IPS-NIHi7 (cell line): ENCODE data around the gene DCBLD1.
"Not testable (repeated sequence)": the region's sequence is repeated elsewhere in the genome, so short reads cannot be mapped to it uniquely, and the experiment has no call there.

Experiments used
- DNase-seq: peaks from one replicate; pipeline ENCODE4 v3.0.0; 2012; ENCODE audit warnings: mixed read lengths; ENCODE audit errors: extremely low spot score

The DCBLD1 gene

DNA sequence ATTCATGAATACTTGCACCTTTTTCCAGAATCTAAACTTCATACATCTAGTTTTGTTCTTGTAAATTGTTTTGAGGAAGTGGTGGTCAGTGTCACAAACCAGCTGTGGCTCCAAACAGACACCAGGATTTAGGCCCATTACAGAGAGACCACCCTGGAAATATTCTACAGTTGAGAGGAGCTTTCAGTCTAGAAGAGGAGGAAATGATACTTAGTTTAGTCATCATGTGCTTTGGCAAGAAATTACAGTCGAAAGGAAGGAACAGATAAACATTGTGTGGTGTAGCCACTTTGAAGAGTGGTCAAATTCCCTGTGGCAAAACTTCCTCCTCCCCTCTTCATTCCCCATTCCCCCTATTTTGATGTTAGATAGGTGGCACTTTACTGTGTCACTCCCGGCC, 15.7 kb downstream of the DCBLD1 start:
- DNase-seq = no peak

GRCh38 chr6:117501722-117502121, 19.2 kb downstream of the DCBLD1 start:
- no peak for DNase-seq

- no peak for DNase-seq
These were observed 20.1 kb downstream of the DCBLD1 start for GRCh38 chr6:117502580-117502979.

GRCh38 chr6:117503211-117503610, 20.7 kb downstream of the DCBLD1 start:
- DNase-seq = no peak

DNA sequence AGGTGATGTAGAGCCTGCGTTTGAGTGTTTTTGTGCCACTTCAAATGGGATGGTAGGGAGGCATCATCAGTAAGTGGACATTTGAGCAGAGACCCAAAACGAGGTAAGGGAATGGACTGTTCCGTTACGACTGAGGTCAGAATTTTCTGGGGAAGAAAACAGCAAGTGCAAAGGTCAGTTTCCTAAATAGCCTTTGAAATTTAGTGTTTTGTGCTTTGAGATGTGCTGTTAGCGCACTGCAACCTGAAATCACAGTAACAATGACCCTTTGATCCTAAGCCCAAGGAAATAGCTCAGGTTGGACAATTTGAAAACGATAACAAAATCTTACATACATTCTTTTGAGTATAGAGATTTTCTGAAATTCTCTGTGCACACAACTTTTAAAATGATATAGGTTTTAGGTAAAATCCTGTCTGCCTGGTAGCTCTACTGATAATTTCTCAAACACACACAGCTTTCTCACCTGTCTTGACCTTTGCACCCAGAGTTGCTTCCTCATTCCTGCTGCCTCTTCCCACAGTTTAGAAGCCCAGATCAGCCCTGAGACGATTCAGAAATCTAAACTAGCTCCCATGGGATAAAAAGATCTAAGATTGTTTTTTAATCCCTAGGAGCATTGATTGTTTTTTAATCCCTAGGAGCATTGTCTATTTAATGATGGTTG, 22.1 kb downstream of the DCBLD1 start:
- DNase-seq = no peak

GRCh38 chr6:117505311-117505710, 22.8 kb downstream of the DCBLD1 start:
- DNase-seq = no peak

- DNase-seq = no peak
These were observed 23.8 kb downstream of the DCBLD1 start for GRCh38 chr6:117506180-117506835.

- no peak for DNase-seq
These were observed 24.4 kb downstream of the DCBLD1 start for GRCh38 chr6:117506907-117507306.

- no peak for DNase-seq
These were observed 26.0 kb downstream of the DCBLD1 start for GRCh38 chr6:117508450-117508971.

- no peak for DNase-seq
These were observed 26.5 kb downstream of the DCBLD1 start for GRCh38 chr6:117509021-117509420.

- no peak for DNase-seq
These were observed 29.8 kb downstream of the DCBLD1 start for GRCh38 chr6:117512056-117512828.

DNA sequence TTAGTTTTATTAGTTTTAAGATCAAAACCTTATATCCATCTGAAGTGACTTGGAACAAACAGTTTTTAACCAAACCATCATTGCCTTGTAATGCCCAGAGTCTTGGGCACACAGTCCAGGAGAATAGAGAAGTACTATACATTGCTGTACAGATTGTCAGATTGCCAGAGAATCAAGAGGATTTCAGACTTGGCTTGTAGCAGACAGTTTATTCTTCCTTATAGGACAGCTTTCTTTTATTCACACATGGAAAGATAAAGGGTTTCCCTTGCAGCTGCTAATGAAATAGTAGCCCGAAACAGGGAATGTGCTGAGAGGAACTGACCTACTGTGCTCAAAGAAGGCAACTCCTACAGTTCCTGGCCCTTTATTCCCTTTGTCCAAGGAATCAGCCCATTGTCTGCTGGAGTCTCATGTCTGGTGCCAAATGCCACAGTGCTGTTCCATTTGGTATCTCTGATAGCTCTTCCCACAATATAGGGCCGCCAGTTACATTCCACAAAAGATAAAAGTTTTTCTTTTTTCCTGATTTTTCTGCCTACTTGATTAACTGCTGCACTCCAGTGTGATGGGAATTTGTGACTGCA, 30.6 kb downstream of the DCBLD1 start:
- no peak for DNase-seq

DNA sequence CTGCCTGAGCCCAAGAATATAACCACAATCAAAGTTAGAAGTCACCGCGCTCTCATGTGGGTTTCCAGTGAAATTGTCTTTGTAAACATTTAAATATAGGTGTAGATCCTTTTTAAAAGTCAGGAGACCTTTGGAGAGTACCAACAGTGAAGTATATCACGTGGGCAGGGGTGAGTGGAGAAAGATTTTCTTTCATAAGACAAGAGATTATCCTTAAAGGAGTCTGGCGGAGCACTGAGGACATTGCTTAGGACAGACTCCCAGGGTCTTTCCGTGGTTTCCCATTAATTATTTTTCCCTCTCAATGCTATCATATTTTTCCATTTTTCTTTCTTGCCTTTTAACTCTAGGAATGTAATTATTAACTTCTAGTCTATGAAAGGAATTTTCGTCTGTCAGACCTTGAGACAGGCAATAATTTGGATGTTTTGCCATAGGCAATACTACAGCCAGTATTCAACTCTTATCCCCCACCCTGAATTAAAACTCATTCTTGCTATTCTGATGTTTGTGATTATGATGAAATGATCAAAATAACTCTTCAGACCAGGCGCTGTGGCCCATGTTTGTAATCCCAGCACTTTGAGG, 31.4 kb downstream of the DCBLD1 start:
- DNase-seq = no peak

DNA sequence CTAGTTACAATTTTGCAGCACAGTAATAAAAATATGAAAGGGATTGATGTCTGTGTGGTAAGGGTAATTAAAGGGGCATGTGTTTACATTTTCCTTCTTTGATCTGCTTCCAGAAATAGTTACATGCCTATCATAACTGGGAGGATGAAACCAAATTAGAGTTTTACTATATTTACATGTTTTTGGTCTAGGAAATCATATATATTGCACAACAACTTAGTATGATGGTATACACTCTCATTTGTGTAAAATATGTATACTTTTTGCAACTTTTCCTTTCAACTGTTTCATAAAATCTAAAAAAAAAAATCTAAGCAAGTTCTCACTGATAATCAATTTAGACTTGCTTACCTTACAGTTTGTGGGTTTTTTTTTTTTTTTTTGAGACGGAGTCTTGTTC, 32.2 kb downstream of the DCBLD1 start:
- no peak for DNase-seq

DNA sequence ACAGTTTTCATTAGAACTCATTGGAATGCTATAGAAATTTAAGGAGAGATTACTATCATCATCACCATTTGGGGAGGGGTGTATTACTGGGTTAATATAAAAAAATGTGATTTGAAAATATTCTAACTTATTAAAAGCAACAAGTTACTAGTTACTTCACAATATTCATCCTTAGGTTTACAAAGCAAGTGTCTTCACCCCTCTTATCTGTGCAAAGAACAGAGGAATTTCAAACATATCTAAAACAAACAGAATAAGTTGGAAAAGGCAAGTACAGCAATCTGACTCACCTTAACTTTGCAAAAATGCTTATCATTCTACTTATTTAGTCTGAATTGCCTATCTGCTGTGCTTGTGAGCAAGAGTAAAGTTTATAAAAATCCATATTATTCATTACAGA, 32.9 kb downstream of the DCBLD1 start:
- no peak for DNase-seq

GRCh38 chr6:117517995-117518394, 35.5 kb downstream of the DCBLD1 start:
- not testable (repeated sequence) for DNase-seq

- DNase-seq = no peak
These were observed 36.4 kb downstream of the DCBLD1 start for GRCh38 chr6:117518870-117519269.

GRCh38 chr6:117520603-117521395, 38.3 kb downstream of the DCBLD1 start:
- no peak for DNase-seq

- no peak for DNase-seq
These were observed 39.5 kb downstream of the DCBLD1 start for GRCh38 chr6:117521791-117522502.

GRCh38 chr6:117525607-117526006, 43.1 kb downstream of the DCBLD1 start:
- DNase-seq = no peak
